Measurements from ENCODE around the gene LIM2.

- TF ChIP-seq POLR2A (IDR thresholded peaks at IDR 0.05; ENCODE audit: low read depth, low read length) (no peak), TAF1 (IDR thresholded peaks at IDR 0.05; ENCODE audit: low read depth, low read length) (no peak), POLR2AphosphoS5 (IDR thresholded peaks at IDR 0.05; ENCODE audit: low read depth, low read length) (no peak), POU2F2 (IDR thresholded peaks at IDR 0.05; ENCODE audit: low read depth, low read length) (no peak), SPI1 (IDR thresholded peaks at IDR 0.05; ENCODE audit: low read depth, low read length) (no peak)
Observed at GRCh38 chr19:51331193-51331592, 56.6 kb downstream of the LIM2 start.

All from GM12891 (cell line).